ENCODE data around the gene PATJ.
"Not testable (repeated sequence)": the region's sequence is repeated elsewhere in the genome, so short reads cannot be mapped to it uniquely, and the experiment has no call there.

Gene PATJ

DNA sequence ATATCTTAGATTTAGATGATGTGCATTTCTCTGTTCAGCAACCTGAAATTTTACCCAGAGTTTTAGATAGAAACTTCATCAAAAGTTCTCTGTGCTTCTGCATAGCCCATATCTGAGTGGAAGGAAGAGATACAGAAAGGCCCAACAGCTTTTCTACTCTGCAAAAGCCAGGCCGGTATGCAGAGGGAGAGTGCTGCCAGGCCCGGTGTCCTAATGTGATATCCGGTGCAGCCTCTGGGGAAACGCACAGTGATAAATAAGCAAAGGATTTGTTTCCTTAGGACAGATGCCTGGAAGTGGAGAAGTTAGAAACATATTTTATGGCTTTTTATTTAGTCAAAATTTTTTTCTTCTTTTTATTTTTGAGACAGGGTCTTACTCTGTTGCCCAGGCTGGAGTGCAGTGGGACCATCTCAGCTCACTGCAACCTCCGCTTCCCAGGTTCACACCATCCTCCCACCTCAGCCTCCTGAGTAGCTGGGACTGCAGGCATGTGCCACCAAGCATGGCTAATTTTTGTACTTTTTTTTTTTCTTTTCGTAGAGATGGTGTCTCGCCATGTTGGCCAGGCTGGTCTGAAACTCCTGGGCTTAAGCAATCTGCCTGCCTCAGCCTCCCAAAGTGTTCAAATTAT, 145.8 kb downstream of the PATJ start:
- no peak for DNase-seq

DNA sequence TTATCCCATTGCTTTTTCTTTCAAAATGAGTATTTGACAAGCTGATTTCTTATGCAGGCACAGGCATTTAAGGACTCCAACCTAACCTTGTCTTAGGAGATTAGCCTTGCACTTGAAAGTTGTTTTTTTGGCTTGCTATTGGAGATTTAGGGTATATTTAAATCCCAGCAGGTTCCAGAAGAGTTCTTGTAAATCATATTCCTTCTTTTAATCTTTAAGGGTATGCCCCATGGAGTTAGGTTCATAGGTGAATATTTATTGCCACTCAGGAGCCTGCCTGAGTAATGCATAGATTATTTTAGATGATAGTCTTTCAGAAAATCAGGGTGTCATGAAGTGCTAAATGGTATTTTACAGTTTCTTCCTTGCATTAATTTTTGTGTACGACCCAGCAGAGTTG, 146.5 kb downstream of the PATJ start:
- DNase-seq, result no peak

DNA sequence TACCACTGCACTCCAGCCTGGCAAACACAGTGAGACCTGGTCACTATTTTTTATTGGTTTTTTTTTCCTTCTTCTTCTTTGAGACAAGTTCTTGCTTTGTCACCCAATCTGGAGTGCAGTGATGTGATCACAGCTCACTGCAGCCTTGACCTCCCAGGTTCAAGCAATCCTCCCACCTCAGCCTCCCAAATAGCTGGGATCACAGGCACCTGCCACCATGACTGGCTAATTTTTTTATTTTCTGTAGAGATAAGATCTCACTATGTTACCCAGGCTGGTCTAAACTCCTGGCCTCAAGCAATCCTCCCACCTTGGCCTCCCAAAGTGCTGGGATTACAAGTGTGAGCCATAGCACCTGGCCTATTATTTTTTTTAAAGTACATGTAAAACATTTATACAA, 148.2 kb downstream of the PATJ start:
- DNase-seq, result not testable (repeated sequence)

DNA sequence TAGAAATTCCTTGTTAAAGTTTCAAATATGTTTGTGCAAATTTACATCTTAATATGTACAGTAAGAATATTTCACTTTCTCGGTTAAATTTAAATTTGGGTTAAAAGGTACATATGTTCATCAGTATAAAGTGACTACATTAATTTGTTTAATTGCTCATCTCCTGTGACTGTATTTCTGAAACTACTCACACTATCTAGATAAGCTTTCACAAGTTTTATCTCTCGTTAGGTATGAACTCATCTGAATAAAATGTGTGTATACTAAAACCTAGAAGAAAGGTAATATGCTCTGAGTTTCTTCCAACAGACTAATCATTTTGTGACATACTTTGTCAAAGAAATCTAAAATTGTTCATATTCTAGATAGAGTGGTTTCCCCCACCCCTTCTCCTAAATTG, 150.7 kb downstream of the PATJ start:
- DNase-seq, result no peak

DNA sequence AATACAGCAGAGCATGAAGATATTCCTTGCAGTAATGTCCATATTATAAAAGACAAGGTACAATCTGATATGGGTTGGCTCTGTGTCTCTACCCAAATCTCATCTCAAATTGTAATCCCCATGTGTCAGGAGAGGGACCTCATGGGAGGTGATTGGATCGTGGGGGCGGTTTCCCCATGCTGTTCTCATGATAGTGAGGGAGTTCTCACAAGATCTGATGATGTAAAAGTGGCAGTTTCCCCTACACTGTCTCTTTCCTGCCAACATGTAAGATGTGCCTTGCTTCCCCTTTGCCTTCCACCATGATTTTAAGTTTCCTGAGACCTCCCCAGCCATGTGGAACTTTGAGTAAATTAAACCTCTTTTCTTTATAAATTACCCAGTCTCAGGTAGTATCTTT, 152.0 kb downstream of the PATJ start:
- not testable (repeated sequence) for DNase-seq

DNA sequence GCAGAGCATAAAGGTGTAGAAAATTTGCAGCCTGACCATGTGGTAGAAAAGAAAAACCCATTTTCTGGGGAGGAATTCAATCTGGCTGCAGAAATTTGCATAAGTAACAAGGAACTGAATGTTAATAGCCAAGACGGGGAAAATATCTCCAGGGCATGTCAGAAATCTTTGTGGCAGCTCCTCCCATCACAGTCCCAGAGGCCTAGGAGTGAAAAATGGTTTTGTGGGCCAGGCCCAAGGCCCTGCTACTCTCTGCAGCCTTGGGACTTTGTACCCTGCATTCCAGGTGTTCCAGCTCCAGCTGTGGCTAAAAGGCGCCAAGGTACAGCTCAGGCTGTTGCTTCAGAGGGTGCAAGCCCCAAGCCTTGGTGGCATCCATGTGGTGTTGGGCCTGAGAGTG, 152.9 kb downstream of the PATJ start:
- no peak for DNase-seq

DNA sequence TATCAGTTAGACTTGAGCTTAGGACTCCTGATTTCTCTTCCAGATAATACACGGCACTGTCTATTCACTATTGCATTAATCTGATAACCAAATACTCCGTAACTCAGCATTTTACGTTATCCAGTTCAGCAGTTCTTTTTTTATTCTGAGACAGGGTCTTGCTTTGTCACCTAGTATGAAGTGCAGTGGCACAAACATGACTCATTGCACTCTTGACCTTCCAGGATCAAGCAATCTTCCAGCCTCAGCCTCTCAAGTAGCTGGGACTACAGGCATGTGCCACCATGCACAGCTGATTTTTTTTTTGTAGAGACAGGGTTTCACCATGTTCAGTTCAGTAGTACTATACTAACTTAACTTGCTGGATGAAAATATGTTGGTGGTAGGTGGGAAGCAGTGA, 156.4 kb downstream of the PATJ start:
- DNase-seq, result no peak

DNA sequence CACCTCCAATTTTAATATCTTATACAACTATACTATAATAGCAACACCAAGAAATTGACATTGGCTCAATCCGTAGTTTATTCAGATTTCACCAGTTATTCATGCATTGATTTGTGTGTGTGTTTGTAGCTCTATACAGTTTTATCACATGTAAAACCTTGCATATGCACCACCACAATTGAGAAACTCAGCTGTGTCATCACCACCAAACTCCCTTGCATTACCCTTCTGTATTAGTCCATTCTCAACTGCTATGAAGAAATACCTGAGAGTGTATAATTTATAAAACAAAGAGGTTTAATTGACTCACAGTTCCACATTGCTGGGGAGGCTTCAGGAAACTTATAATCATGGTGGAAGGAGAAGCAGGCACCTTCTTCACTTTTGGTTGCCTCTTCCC, 162.1 kb downstream of the PATJ start:
- DNase-seq, result no peak

DNA sequence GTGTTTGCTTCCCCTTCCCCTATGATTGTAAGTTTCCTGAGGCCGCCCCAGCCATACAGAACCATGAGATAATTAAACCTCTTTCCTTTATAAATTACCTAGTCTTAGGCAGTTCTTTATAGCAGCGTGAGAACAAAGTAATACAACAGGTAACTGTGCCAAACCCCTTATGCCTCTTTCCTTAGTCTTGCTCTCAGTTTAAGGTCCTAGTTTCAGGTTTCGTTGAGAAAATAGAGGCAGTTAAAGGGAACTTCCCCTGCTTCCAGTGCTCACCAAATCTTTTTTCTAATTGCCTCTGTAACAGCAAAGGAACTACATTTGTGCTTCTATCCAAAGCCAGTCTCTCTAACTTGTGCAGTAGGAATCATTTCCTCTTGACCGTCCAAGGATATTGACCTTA, 164.8 kb downstream of the PATJ start:
- no peak for DNase-seq

DNA sequence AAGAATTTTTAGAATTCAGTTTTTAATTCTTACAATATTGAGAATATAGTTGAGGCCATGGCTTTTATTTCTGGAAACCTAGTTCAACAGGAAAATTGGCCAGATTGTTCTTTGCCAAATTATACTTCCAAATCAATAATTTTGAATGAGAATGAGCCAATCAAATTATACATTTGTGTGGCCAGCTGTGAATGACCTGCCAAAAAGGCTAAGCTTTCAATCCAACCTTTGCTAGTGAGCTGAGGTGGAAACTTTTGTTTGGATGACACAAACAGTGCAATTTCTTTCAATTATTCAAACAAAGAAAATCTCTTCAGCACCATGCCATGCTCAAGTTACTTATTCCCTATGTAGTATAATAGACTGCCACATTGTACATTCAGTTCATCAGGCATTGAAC, 167.8 kb downstream of the PATJ start:
- no peak for DNase-seq

DNA sequence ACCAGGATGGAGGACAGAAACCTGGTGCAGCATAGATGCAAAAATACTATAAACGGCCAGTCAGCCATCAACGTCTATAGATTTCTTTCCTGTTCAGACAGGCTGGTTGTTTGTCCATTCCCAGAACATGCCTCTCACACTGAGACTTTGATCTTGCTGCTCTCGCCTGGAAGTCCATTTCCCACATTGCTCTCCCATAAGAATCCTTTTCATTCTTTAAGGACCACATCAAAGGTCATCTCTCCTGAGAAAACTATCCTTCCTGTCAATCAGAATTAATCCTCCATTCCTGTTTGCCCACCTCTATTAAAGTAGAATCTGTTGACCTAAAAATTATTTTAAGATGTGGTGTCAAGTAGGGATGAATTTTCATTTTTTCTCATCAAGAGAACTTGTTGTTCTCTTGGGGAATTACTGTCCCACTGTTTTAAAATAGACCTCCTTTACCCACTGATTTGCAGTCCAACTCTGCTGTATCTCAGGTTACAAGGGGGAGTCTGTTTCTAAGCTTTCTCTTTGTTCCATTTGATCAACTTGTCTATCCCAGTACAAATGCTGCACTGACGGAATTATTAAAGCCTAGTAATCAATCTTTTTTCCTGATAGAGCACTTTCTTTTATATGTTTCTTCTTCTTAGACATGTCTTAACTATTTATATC, 172.7 kb downstream of the PATJ start:
- no peak for DNase-seq

DNA sequence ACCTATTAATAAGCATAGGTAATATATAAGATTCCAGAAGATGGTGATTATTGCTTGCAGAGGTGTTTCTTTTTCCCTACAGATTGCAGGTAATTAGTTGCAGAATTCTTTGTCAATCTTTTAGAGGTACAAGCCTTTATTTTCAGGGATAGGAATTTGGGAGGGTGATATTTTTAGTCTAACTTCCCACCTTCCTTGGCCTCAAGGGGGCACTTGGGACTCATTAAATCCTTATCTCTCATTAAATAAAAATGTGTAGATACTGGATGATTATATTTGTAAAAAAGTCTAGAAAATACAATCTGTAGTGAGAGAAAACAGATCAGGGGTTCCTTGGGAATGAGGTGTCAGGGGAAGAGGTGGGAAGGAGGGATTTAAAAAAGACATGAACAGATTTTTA, 179.2 kb downstream of the PATJ start:
- no peak for DNase-seq

DNA sequence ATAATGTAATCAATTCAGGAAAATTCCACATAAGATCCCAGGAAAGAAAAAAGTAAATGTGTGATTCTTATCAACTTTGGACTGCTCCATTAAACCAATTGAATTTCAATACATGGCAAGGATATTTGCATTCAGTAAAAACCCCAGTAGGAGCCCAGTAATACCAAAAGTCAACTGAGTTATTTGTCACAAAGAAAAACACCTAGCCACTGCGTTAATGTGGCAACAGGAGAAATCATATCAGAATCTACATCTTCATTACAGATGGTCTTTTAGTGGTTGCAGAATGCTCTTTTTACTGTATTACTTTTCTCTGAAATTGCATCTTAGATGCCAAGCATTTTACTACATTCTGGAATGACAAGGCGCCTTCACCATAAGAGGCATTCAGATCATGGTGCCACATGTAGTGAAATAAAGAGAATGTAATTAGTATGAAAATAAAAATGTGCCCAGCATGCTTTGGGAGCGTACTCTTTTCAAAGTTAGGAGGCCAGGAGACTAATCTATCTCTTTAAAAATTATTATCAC, 180.7 kb downstream of the PATJ start:
- no peak for DNase-seq

DNA sequence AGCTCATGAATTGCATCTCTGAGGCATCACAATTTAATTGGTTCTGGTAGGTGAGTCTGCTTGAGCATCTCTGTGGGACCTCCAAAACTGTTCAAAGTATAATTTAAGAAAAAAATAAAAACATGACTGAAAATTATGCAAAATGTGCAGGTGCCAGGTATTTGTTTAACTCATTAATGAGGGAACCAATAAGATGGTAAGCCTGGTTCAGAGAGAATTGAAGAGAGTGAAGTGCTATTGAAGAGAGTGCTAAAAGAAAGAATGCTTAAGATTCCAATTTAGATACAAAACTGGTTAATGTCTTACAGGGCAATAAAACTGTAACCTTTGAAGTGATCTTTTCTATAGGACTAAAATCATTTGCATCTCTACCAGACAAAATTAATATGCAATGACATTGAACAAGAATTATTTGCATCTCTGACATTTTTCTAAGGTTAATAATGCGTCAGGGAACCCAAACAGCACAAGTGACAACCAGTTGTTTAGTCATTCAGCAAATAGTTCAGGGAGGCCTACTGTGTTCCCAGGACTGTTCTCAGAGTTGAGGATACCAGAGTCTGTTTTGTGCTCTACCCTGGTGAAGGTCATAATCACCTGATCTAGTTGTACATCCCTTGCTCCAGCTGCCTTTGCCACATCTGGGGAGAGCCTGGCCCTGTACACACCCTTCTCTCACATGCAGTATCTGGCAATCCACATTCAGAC, 183.5 kb downstream of the PATJ start:
- DNase-seq, result no peak

DNA sequence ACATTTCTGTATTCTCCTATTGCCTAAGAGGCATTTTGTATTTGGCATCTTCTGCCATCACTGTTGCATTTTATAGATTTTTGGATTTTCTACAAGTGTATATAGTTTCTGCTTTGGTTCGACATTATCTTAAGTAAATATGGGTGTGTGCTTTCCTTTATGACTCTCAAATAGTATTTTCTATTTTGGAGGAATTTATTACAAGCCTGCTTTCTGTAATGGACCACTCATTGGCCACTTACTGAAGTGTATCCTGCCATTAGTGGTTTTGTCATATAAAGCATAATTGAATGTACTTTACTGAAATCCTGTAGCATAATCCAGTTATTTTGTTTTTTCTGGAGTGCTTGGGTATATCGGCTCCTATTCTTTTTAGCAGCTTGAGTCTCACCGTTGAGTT, 184.3 kb downstream of the PATJ start:
- DNase-seq, result no peak

DNA sequence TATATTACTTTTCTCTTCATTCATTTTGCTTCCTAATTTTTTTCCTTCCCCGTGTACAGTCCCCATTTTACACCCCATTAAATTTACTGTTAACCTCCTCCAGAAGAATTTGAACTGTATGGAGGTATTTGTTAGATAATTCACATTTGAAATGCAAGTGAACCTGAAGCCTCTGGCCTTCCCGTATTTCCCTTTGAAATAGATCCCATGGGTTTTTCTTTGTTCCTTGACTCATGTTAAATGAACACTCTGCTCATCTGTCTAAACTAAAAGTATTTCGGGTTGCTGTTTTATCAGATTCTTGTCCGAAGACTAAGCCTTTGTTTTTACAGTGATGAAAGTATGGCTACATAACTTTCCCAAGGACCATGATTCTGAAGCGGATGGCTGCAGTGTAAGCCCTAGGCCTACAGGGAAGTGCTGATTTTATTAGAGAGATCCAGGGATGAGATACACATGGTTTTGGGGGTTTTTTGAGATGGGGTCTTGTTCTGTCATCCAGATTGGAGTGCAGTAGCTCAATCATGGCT, 187.9 kb downstream of the PATJ start:
- DNase-seq, result no peak

DNA sequence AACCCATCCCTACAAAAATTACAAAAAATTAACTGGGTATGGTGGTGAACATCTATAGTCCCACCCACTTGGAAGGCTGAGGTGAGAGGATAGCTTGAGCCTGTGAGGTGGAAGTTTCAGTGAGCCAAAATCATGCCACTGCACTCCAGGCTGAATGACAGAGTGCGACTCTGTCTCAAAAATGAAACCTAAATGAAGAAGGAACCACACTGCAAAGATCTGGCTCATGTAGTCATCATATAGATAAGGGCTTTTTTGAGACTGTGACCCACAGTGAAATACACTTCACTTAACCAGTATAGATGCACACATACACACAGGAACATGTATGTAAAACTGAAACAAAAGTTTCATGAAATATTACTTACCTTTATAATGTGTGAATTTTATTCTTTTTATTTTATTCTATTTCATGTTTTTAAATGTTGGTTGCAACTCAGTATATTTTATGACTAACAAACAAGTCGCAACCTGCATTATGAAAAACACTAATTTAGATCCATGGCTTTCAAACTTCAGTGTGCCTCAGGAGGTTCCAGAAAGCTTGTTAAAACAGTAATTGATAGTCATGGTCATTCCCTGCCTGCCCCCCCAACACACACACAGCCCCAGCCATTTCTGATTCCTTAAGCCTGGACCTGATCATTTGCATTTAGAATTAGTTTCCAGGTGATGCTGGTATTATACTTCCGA, 189.5 kb downstream of the PATJ start:
- DNase-seq, result no peak

DNA sequence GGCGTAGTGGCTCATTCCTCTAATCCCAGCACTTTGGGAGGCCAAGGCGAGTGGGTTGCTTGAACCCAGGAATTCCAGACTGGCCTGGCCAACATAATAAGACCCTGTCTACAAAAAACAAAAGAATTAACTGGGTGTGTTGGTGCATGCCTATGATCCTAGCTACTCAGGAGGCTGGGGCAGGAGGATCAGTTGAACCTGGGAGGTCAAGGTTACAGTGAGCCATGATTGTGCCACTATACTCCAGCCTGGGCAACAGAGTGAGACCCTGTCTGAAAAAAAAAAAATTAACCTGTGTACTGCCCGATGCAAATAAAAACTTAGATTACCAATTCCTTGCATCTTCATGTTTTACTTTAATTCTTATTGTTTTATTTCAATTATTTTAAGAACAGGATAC, 193.2 kb downstream of the PATJ start:
- no peak for DNase-seq

DNA sequence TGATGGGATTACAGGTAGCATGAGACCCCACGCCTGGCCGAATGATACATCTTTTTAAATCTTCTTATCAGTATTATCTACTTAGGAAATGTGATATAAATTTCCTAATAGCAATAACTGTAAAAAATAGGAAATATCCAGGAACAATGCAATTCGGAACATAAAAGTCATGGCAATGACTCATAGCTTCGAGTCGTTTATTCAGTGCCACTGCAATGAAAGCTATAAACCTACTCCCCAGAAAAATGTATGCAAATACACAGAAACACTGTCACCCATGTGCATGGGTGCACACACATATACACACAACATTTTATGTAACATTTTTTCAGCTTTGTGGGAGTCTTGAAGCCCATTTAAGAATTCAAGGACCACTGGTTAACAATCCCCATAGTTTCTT, 194.6 kb downstream of the PATJ start:
- DNase-seq, result no peak

DNA sequence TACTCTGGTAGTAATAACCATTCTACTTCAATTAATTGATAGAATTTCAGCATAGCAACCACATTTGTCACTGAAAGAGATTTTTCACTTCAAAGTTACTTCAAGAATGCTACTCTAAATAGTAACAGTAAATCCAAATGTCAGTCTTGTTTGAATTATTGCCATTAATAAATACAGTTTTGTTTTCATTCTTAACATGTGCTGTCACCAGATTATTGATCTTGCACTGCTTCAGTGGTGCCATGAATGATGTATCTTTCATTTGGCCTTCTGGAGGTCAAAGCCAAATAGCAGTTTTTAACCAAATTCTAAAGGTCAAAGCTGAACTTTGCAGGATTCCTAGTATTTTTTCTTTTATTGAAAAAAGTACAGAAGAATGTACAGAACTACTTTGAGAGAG, 199.5 kb downstream of the PATJ start:
- no peak for DNase-seq

DNA sequence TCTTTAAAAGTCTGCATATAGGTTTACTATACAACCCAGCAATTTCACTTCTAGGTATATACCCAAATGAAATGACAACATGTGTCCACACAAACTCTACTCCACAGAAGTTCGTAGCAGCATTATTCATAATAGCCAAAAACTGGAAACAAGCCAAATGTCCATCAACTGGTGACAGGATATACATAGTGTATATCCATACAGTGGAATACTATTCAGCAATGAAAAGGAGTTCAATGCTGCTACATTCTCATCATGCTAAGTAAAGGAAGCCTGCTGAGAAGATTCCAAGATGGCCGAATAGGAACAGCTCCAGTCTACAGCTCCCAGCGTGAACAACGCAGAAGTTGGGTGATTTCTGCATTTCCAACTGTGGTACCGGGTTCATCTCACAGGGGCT, 200.6 kb downstream of the PATJ start:
- no peak for DNase-seq

DNA sequence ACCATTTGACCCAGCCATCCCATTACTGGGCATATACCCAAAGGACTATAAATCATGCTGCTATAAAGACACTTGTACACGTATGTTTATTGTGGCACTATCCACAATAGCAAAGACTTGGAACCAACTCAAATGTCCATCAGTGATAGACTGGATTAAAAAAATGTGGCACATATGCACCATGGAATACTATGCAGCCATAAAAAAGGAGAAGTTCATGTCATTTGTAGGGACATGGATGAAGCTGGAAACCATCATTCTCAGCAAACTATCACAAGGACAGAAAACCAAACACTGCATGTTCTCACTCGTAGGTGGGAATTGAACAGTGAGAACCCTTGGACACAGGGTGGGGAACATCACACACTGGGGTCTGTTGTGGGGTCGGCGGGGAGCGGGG, 206.4 kb downstream of the PATJ start:
- DNase-seq, result not testable (repeated sequence)

DNA sequence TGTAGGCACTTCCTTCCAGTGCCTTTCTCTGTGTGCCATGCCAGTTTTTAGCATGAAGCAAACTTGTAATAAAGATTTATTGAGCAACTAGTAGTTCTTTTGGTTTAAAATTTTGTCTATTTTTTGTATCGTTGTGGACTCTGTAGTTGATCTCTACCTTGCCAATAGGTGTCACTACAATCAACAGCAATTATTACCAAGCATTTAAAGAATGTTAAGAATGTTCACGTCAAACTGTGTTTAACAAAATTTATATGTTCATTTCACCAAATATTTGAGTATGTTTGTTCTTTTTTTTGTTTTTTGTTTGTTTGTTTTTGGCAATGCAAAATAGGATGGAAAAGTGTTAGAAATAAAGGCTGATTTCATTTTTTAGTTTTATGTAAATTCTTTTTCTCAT, 208.1 kb downstream of the PATJ start:
- no peak for DNase-seq
